ENCODE results near the gene TPD52L1. TPM values are rescaled to one million over a fixed set of nuclear protein-coding genes. Genes with fewer than 3 reads are reported as not detected.

Gene TPD52L1
- total and polyA plus RNA-seq, 10 donors, result 0.80 to 9.1 (median 3.9) TPM

GRCh38 chr6:125194941-125195340, 41.4 kb downstream of the TPD52L1 start:
- peaks cover 0 to 28% (median 11%) of the 10 kb centered on the region in 6 donors for H3K4me1 ChIP-seq
- H3K9me3 ChIP-seq, result no peaks in the 10 kb centered on the region
- H3K27ac ChIP-seq, result no peak overlapping the region
- H3K27me3 ChIP-seq (replicated peaks in 1 of 7), result no peaks in the 10 kb centered on the region
- no peak overlapping the region for H3K4me3 ChIP-seq
- TF ChIP-seq POLR2A (IDR thresholded peaks at IDR 0.05) (no peak), CTCF (IDR thresholded peaks at IDR 0.05 in 8 of 11, conservative IDR thresholded peaks at IDR 0.05 in 3 of 11) (no peak), POLR2AphosphoS5 (IDR thresholded peaks at IDR 0.05) (no peak)
- intact Hi-C loops (cut with DNase I; ENCODE audit: low total_unique reads), result no loop called here
- DNase-seq, result no peak
- H3K36me3 ChIP-seq, result no peaks in the 10 kb centered on the region

GRCh38 chr6:125195526-125195925, 42.0 kb downstream of the TPD52L1 start:
- DNase-seq, result no peak
- intact Hi-C loops (cut with DNase I; ENCODE audit: low total_unique reads), result no loop called here
- H3K27ac ChIP-seq, result no peak overlapping the region
- no peaks in the 10 kb centered on the region for H3K9me3 ChIP-seq
- TF ChIP-seq POLR2AphosphoS5 (IDR thresholded peaks at IDR 0.05) (no peak), CTCF (IDR thresholded peaks at IDR 0.05 in 8 of 11, conservative IDR thresholded peaks at IDR 0.05 in 3 of 11) (no peak), POLR2A (IDR thresholded peaks at IDR 0.05) (no peak)
- H3K4me1 ChIP-seq, result peaks cover 0 to 28% (median 11%) of the 10 kb centered on the region in 6 donors
- H3K4me3 ChIP-seq, result no peak overlapping the region
- no peaks in the 10 kb centered on the region for H3K36me3 ChIP-seq
- no peaks in the 10 kb centered on the region for H3K27me3 ChIP-seq (replicated peaks in 1 of 7)
- 95 to 100% (median 98%) methylated on average over 3 of the region's 3 CpGs for WGBS, 5 donors

- H3K4me1 ChIP-seq, result peaks cover 0 to 28% (median 11%) of the 10 kb centered on the region in 6 donors
- TF ChIP-seq POLR2A (IDR thresholded peaks at IDR 0.05) (no peak), CTCF (IDR thresholded peaks at IDR 0.05 in 8 of 11, conservative IDR thresholded peaks at IDR 0.05 in 3 of 11) (no peak), POLR2AphosphoS5 (IDR thresholded peaks at IDR 0.05) (no peak)
- H3K36me3 ChIP-seq, result no peaks in the 10 kb centered on the region
- H3K27ac ChIP-seq, result peak overlapping the region in 4 of 8 donors; percentile 45 to 61 (median 55)
- intact Hi-C loops (cut with DNase I; ENCODE audit: low total_unique reads), result no loop called here
- no peaks in the 10 kb centered on the region for H3K9me3 ChIP-seq
- no peak for DNase-seq
- WGBS, 5 donors, result 73 to 90% (median 83%) methylated on average over 3 of the region's 3 CpGs
- no peaks in the 10 kb centered on the region for H3K27me3 ChIP-seq (replicated peaks in 1 of 7)
- no peak overlapping the region for H3K4me3 ChIP-seq
These were observed 43.0 kb downstream of the TPD52L1 start for GRCh38 chr6:125196613-125197012.

GRCh38 chr6:125197795-125198269, 44.3 kb downstream of the TPD52L1 start:
- Histone ChIP-seq H3K4me3 (no peak overlapping the region), H3K27ac (peak overlapping the region in 5 of 8 donors; percentile 5 to 61 (median 55)), H3K27me3 (replicated peaks in 1 of 7) (no peaks in the 10 kb centered on the region), H3K9me3 (no peaks in the 10 kb centered on the region), H3K4me1 (peaks cover 0 to 26% (median 11%) of the 10 kb centered on the region in 6 donors), H3K36me3 (no peaks in the 10 kb centered on the region)
- TF ChIP-seq POLR2AphosphoS5 (IDR thresholded peaks at IDR 0.05), result no peak
- TF ChIP-seq CTCF (IDR thresholded peaks at IDR 0.05 in 8 of 11, conservative IDR thresholded peaks at IDR 0.05 in 3 of 11), result no peak
- no peak for TF ChIP-seq POLR2A (IDR thresholded peaks at IDR 0.05)
- DNase-seq, result no peak
- 32 to 71% (median 56%) methylated on average over 3 of the region's 3 CpGs for WGBS, 5 donors
- intact Hi-C loops (cut with DNase I; ENCODE audit: low total_unique reads), result no loop called here
